Transverse colon (tissue), 4 donors: ENCODE data around the gene VTI1A. TPM values are rescaled to one million over a fixed set of nuclear protein-coding genes. Genes with fewer than 3 reads are reported as not detected.

ENCODE experiments used
- DNase-seq: peaks from one replicate; pipeline ENCODE4 v3.0.0-alpha.2; 2019
- H3K27ac ChIP-seq, 4 donors: fragments of 200-600 bp; sonication (generic); 2 replicates each; pipeline ENCODE4 v1.5.1; 2016 to 2018; ENCODE audit warnings: inconsistent platforms in 4 of 4
- H3K27me3 ChIP-seq: fragments of 200-600 bp; sonication (generic); 2 replicates; pipeline ENCODE4 v1.5.1; 2017; ENCODE audit warnings: inconsistent platforms
- H3K36me3 ChIP-seq, 4 donors: fragments of 200-600 bp; sonication (generic); 2 replicates each; pipeline ENCODE4 v1.5.1; 2017 to 2019; ENCODE audit warnings: inconsistent platforms in 4 of 4
- H3K4me1 ChIP-seq, 4 donors: fragments of 200-600 bp; sonication (generic); 2 replicates each; pipeline ENCODE4 v1.5.1; 2017 to 2020; ENCODE audit warnings: inconsistent platforms in 4 of 4
- H3K4me3 ChIP-seq, 4 donors: fragments of 200-600 bp; sonication (generic); 1 replicate in 1 of 4; 2 replicates in 3 of 4; pipeline versions ENCODE4 v1.5.1 to v1.6.1; 2017 to 2019; ENCODE audit warnings: inconsistent platforms in 4 of 4
- H3K9me3 ChIP-seq, 2 donors: fragments of 200-600 bp; sonication (generic); 2 replicates each; pipeline ENCODE4 v1.5.1; 2017 to 2019; ENCODE audit warnings: inconsistent platforms in 2 of 2
- CTCF ChIP-seq, 5 experiments: fragments of 200-600 bp in 3 of 5; fragments of 450-650 bp in 2 of 5; sonication (generic) in 3 of 5; IDR thresholded peaks; 1 replicate in 2 of 5; 2 replicates in 3 of 5; pipeline ENCODE4 v1.5.1; 2016 to 2017; ENCODE audit warnings: antibody characterized with exemption in 5 of 5, inconsistent platforms in 3 of 5, mild to moderate bottlenecking in 2 of 5, moderate library complexity in 1 of 5
- EP300 ChIP-seq: sonication (generic); formaldehyde crosslinking; IDR thresholded peaks from one replicate; pipeline ENCODE4 v1.6.1; 2017; ENCODE audit warnings: antibody characterized with exemption, low read depth
- POLR2A ChIP-seq: fragments of 450-650 bp; IDR thresholded peaks from one replicate; pipeline ENCODE4 v1.6.1; 2016; ENCODE audit warnings: antibody characterized with exemption, mild to moderate bottlenecking, moderate library complexity
- POLR2AphosphoS5 ChIP-seq, 3 donors: sonication (generic); formaldehyde crosslinking; IDR thresholded peaks; one replicate each; pipeline ENCODE4 v1.6.1; 2016; ENCODE audit warnings: antibody characterized with exemption in 3 of 3
- WGBS, 2 donors: methylation state at CpG; one replicate each; pipeline ENCODE4 v1.1.5; 2018; ENCODE audit warnings: low coverage in 1 of 2; 5-methylcytosine and 5-hydroxymethylcytosine counted together
- in situ Hi-C, 4 donors: fragments of 200-750 bp; cut with MboI; loops; one replicate each; pipeline versions ENCODE4 v1.15.0 to v1.15.1; 2017; ENCODE audit warnings: low sequenced_read_pairs in 3 of 4, low pct_ligation_motif_present in 1 of 4, low pct_unique_long_range_greater_than_20kb in 1 of 4
- intact Hi-C: fragments of 100-400 bp; cut with DNase I; formaldehyde crosslinking; loops from one replicate; pipeline ENCODE4 v1.15.1; 2023; ENCODE audit warnings: low total_unique reads
- total RNA-seq, 4 donors: library from RNA; depleted of rRNA; stranded (reverse); fragments of >200 nt; gene quantifications; one replicate each; pipeline ENCODE4 v1.1.0, GENCODE V29; 2016

VTI1A gene
- total RNA-seq, 4 donors from 2014 or later: 65.8 to 211 (median 149) TPM

- Histone ChIP-seq H3K4me1 (no peaks in the 10 kb centered on the region), H3K36me3 (peaks cover 0 to 12% (median 0%) of the 10 kb centered on the region in 4 donors), H3K27ac (no peak overlapping the region), H3K27me3 (no peaks in the 10 kb centered on the region), H3K9me3 (no peaks in the 10 kb centered on the region), H3K4me3 (no peak overlapping the region)
- in situ Hi-C loops: no loop called here
- intact Hi-C loops: no loop called here
- 92% methylated on average over 2 to 5 of the region's 5 CpGs for WGBS, 2 donors
- no peak for DNase-seq
- TF ChIP-seq EP300 (no peak), POLR2A (no peak), CTCF (IDR thresholded peaks at IDR 0.05) (no peak), POLR2AphosphoS5 (IDR thresholded peaks at IDR 0.05) (no peak)
These were observed 225.7 kb downstream of the VTI1A start for GRCh38 chr10:112672706-112673105.

GRCh38 chr10:112675560-112676083 is 228.6 kb downstream of the VTI1A start:
- 97% methylated on average over 8 to 10 of the region's 10 CpGs for WGBS, 2 donors

DNA sequence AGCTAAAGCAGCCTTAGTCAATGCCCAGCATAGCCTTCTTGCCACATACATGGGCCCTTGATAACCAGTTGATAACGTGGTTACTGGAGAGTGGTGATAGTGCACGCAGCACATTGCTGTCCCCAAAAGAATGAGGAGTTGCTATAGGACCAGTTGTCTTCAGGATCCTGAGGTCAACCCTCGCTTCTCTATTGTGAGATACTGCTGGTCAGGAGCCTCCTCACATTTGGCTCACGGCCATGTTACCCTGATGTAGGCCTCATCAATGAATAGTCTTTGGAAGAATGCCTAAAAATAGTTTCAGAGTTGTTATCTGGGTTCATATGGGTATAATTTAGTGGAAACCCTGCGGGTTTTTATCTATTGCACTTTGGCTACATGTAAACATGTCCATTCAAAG is 230.7 kb downstream of the VTI1A start:
- Histone ChIP-seq H3K27me3 (no peaks in the 10 kb centered on the region), H3K9me3 (no peaks in the 10 kb centered on the region), H3K36me3 (peaks cover 0 to 4% (median 0%) of the 10 kb centered on the region in 4 donors), H3K4me1 (no peaks in the 10 kb centered on the region), H3K4me3 (no peak overlapping the region), H3K27ac (no peak overlapping the region)
- intact Hi-C loops (no loop called here), in situ Hi-C loops (no loop called here)
- 83% methylated on average over 4 to 5 of the region's 5 CpGs for whole genome bisulfite sequencing, 2 donors
- DNase-seq: no peak
- no peak for TF ChIP-seq POLR2A
- no peak for TF ChIP-seq CTCF (IDR thresholded peaks at IDR 0.05)
- no peak for TF ChIP-seq POLR2AphosphoS5 (IDR thresholded peaks at IDR 0.05)
- no peak for TF ChIP-seq EP300

More at GRCh38 chr10:112675560-112676083, 228.6 kb downstream of the VTI1A start:
- Histone ChIP-seq H3K27ac (no peak overlapping the region), H3K4me1 (no peaks in the 10 kb centered on the region), H3K36me3 (peaks cover 0 to 4% (median 0%) of the 10 kb centered on the region in 4 donors), H3K9me3 (no peaks in the 10 kb centered on the region), H3K4me3 (no peak overlapping the region), H3K27me3 (no peaks in the 10 kb centered on the region)
- in situ Hi-C loops: no loop called here
- intact Hi-C loops: no loop called here
- TF ChIP-seq CTCF (IDR thresholded peaks at IDR 0.05): no peak
- TF ChIP-seq POLR2AphosphoS5 (IDR thresholded peaks at IDR 0.05): no peak
- TF ChIP-seq POLR2A: no peak
- no peak for TF ChIP-seq EP300
- DNase-seq: no peak

DNA sequence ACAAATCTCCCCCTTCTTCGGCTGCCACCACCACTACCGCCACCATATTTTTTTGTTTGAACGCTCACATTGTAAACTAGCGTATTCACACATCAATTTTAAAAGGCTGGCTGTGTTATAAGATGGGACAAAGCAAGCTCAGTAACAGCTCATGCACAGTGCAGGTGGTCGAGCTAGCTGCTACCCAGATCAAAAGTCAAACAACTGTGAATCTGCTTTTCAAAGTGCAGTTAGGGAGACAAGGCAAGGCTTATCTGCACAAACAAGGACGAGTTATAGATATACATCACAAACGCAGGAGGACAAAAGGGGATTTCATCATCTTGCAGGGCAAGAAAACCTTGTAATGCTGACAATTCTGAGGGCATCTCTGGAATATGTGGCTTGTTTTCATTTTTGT is 231.6 kb downstream of the VTI1A start:
- 79 to 91% methylated on average over 7 of the region's 7 CpGs for WGBS, 2 donors
- no peak for DNase-seq
- TF ChIP-seq EP300 (no peak), POLR2A (no peak), POLR2AphosphoS5 (IDR thresholded peaks at IDR 0.05) (no peak), CTCF (IDR thresholded peaks at IDR 0.05) (no peak)
- Histone ChIP-seq H3K4me1 (no peaks in the 10 kb centered on the region), H3K9me3 (no peaks in the 10 kb centered on the region), H3K4me3 (no peak overlapping the region), H3K27ac (no peak overlapping the region), H3K36me3 (peaks cover 0 to 4% (median 0%) of the 10 kb centered on the region in 4 donors), H3K27me3 (no peaks in the 10 kb centered on the region)
- in situ Hi-C loops: no loop called here
- intact Hi-C loops: no loop called here
